NCI-H2196 (cell line): Measurements from ENCODE around the gene P4HA2.
A peak's percentile ranks its signal among the peaks of the same experiment; 100 is the strongest.

Source experiments
- DNase-seq: peaks from one replicate; lab custom pipeline; 2025; ENCODE audit not compliant: unreplicated experiment; lab: John Stamatoyannopoulos, UW

Gene P4HA2

DNA sequence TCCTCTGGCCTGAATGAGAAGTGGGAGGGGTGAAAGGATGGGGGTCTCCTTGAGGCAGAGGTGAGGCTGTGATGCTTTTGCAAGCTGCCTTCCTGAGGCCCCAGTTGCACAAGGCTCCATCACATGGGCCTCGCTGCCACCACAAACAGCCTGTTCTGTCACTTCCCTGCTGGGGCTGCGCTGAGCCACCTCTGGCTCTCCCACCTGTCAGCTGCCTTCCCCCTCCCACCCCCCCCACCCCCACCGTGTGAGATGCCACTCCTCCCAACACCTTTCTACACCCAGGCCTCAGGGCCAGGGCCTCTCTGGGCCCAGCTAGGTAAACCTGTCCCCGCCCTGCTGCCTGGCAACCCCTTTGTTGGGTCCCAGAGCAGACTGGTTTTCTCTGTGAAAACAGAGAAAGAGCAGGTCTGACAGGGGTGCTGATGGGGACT lies 25.4 kb upstream of the P4HA2 start:
- no peak for DNase-seq

DNA sequence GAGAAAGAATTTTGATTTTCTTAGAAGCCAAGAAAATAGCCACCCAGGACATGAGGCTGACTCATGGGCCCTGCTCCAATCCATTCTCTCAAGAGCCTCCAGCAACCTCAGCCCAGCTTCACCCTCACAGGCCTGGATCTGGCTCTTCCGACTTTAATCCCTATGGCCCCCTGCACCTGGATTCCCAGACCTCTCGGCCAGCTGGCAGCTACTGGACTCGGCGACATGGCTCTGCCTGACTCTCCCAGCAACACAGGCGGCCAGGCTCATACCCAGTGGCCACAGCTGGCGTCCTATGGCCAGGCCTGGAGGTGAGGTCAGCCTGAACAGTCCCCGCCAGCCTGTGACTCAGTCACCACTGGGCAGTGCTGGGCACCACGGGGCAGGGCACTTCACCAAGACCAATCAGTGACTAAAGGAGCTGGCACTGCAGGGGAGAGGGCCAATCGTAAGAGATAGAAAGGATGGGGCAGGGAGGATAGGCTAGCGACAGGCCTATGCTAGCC lies 23.6 kb upstream of the P4HA2 start:
- DNase-seq = no peak

DNA sequence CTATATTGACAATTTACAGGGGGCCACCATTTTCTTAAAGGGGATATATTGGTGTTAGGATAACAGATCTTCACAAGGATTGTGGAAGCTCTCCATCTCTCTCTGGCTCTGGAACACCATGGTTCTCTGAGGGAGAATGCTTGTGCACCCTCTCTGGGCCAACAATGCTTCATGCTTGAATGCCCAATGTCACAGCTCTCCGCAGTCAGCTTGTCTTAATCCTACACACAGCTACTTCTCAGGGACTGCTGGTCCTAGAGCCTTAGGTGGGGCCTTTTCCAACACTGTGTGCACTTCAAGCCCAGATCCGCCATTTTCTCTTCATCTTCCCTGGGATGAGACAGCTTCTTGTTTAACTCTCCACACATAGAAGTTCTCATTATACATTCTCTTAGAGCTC lies 22.9 kb upstream of the P4HA2 start:
- no peak for DNase-seq

DNA sequence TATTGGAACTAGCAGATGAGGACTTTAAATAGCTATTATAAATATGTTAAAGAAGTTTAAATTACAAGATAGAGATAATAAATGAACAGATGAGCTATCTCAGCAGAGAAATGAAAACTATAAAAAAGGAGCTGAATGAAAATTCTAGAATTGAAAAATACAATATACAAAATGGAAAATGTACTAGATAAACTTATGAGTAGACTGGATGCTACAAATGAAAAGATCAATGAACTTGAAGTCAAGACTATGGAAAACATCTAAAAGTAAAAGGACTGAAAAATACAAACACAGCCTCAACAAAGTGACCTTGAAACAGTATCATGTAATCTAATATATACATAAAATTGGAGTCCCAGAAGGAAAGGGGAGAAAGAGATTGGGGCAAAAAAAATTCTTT lies 19.2 kb upstream of the P4HA2 start:
- no peak for DNase-seq

DNA sequence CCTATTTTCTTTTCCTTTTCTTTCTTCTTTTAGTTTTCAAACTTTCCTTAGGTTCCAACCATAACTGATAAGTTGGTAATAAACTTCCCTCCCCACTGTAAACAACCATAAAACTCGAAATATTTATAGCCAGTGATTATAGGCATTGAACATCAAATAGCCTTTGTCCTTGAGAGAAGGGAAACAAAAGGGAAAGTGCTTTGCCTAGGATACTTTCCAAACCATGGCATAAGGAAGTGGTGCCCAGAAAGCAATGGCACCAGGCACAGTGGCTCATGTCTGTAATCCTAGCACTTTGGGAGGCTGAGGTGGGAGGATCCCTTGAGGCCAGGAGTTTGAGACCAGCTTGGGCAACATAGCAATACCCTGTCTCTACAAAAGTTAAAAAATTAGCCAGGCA lies 17.9 kb upstream of the P4HA2 start:
- no peak for DNase-seq

DNA sequence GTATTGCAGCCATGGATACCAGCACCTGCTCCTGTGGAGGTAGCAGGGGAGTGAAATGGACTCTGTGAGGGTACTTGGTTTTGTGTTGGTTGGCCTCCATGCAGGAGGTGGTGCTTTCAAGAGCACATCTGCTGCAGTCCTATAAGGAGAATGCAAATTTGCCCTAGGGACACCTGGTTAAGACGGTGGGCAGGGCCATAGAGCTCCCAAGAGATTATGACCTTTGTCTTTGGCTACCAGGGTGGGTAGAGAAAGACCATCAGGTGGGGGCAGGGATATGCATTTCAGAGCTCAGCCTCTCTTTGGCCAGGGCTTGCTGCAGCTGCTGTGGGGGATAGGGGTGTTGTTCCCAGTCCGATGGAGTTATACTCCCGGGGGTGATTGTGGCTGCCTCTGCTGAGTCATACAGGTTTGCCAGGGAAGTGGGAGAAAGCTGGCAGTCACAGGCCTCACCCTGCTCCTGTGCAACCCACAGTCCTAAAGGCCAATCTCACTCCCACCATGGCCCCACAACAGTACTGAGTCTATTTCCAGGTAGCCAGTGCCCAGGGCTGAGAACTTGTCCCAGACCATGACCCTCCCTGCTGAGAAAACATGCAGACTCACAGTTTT lies 15.8 kb upstream of the P4HA2 start:
- DNase-seq = no peak

DNA sequence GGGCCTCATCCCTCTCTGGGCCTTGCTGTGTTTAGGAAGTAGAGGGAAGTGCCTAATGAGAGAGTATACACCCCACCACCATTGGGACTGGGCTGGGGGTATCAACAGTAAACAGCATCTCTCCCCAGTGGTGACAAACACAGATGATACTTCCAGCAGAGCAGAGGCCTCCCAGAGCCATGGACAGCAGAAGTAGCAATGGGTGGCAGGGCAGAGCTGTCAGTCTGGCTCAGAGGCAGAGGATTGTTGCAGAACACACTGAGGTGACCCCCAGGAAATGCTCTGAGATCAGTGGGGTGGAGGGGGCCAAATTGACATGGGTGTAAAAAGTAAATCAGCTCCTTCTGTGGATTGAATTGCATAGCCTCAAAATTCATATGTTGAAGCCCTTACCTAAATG lies 12.1 kb upstream of the P4HA2 start:
- DNase-seq = no peak

DNA sequence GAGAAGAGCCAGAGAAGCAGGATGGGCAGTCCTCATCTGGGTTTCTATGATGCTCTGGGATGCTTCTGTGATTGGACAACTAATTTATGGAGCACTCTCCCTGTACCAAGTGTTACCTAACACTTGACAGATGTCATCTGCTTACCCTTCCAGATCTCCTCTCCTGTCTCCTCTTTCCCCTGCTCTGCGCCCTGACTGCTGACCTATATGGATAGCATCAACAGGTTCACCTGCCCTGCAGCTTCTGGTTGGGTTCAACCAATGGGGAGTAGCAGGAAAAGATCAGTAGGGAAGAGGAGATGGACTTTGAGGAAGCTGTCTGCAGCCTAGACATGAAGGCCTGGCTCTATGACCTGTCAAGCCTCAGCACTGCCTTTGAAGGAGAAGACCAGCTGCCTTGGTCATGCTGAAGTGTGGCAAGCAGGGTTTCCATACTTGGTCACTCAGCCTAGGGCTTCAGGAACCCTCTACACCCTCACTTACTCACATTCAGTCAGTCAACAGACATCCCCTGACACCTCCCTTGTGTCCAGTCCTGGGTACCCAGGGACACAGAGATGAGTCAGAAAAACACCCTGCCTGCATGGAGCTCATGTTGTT lies 11.3 kb upstream of the P4HA2 start:
- no peak for DNase-seq

DNA sequence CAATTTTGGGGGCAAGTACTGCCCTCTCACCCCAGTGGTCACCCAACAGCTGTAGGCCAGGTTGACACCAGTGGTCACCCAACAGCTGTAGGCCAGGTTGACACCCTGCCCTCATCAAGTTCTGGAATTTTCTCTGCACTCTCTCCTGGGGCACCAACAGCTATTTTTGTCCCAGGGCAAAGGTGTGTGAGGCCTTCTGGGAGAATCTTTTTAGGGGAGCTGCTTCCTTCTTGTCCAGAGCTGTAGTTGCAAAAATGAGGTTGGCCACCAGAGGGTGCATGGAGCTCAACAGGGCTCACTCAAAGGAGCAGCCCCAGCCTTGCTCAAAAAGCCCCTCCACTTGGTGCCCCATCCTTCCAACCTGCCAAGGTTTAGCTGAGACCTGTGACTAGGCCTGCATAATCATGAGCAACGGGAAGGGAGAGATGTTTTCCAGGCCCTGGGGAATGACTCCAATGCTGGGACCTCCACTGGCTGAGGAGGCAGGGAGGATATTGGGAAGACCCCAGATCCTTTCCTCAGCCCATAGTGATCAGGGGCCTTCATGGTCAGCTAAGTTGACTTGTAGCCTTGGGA lies 10.6 kb upstream of the P4HA2 start:
- peak; percentile 62 for DNase-seq

DNA sequence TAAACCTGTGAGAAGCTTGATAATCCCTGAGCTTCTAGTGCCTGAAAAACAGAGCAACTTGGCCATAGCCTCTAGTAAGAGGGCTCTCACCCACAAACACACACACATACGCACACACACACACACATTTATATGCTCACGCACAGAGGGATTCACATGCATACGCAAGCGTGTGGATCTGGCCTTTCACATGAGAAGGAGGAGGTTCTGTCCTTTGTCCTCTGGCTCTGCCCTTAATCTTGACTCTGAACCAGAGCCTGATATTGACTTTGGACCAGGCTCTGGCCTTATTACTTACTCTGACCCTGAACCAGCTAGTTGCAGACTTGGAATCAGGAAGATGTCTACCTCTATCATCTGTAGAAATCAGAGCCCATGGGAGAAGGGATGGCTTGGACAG lies 10.0 kb upstream of the P4HA2 start:
- DNase-seq = no peak

DNA sequence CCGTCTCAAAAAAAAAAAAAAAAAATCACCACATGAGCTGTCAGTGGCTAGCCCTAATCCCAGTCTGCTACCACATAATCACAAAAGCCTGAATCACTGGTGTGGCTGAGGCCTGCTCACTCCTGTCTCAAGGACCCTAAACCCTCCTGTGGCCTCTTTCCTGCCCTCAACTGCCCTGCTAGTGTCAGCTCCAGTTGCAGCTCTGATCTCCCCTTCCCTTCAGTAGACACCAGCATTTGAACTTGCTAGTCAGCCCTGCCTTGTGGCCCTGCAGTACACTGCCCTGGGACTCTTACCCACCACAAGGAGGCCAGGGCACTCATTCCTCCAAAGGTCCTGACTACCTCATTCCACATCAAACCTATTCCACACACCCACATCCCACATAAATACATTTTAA lies 9.5 kb upstream of the P4HA2 start:
- DNase-seq = no peak

DNA sequence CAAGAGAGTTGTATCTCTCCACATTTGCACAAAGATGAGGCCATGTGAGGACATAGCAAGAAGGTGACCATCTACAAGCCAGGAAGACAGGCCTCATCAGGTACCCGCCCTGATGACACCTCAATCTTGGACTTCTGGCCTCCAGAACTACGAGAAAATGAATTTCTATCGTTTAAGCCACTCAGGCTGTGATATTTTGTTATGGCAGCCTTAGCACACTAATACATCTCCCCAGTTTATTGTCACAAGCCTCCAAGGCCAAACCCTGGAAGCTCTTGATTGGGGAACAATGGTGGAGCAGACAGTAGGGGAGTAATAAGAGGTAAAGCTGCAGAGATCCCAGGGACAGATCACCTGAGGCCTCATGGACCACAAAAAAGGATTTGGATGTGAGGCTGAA lies 7.7 kb upstream of the P4HA2 start:
- no peak for DNase-seq

DNA sequence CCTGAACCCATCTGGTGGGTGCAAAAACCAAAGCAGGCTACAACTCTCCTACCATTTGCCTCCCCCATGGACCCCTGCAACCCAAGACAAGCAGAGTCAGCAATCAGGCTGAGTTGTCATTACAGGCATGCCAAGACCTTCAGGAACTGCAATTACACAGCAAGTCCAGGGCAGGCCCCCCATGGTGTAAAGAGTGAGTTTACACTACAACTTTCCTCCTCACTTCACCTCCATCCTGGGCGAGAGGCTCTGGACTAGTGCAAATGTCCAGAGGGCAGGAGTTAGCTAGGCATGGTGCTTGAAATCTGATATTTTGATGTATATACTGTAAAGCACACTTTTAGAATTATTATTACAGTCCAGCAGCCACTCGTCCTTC lies 7.0 kb upstream of the P4HA2 start:
- no peak for DNase-seq

DNA sequence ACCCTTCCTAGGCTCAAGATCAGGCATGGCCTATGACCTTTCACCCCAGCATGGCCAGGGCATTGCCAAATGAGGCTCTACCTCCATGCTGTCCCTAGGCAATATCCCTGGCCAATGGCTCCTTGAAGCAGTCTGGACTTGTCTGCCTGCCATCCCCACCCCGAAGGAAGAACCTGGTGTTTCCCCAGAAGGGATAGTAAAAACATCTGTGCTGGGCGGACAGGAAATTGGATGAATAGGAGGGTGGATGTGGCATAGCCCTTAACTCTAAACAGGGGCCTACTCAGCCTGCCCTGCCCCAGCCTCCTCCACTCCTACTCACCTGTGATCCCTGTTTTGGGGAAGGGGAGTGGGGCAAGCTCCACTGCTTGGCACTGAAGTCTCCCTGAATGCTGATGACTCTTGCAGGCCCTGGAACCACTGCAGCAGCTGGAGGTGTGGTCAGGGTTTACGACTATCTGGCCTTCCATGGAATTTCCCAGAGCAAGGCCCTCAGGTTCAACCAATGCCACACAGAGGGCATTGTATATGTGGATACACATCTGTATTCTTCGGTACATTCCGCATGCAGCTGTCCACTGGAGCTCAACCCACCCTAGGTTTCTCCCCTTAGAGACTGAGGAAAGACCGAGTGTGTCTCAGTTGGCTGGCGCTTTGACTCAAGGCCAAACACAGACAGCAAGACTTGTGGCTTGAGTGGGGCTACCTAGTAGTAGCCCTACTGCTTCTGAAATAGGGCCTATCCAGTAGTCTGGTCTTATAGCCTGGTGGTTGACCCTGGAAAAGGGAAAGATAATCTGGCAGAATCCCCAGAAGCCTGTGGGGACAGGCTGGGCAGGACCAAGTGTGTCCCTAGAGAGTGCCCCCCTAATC lies 6.4 kb upstream of the P4HA2 start:
- no peak for DNase-seq

DNA sequence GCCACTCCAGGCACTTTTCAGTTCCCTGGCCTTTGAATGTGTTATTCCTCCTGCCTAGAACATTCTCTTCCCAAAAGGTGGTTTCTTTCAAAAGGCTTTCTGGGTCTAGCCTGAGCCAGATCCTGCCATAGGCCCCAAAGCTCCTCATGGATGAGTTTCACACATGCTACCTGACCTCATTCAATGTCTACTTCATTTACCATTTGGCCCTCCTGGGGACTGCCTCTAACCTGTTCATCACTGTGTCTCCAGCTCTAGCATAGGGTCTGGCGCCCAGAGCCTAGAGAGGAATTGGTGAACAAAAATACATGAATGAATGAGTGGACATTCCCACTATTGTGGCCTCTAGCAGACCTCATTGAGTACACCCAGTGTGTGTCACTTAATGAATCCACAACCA lies 5.4 kb upstream of the P4HA2 start:
- DNase-seq = no peak

DNA sequence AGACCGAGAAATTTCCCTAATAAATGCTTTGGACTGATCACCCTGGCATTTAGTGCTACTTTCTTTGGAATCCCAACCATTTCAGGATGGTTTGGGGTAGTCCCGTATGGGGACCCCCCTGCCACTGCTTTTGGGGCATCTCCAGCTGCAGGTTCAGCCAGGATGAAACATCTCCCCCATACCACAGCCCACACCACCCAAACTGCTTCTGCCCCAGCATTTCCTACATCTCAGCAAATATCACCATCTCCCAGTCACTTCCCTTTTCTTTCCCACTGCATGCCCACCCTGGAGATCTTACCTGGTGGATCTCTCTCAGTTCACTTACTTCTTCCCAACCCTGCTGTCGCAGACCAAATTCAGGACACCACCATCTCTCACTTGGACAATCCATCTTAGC lies 4.8 kb upstream of the P4HA2 start:
- DNase-seq = no peak

DNA sequence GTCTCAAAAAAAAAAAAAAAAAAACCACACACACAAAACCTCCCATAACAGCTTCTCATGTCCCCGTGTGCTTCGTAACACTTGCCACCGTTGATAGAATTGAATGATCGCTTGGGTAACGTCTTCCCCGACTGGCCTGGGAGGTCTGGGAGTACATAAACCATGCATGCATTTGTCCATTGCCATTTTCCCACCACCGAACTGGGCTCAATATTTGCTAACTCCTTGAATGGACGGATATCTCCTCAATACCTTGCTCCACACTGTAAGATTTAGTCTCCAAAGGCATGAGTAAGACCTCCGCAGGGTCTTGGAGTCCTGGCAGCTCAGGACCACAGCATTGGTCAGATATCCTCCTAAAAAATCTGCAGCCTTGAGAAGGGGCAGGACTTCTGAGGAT lies 3.2 kb upstream of the P4HA2 start:
- DNase-seq = no peak

DNA sequence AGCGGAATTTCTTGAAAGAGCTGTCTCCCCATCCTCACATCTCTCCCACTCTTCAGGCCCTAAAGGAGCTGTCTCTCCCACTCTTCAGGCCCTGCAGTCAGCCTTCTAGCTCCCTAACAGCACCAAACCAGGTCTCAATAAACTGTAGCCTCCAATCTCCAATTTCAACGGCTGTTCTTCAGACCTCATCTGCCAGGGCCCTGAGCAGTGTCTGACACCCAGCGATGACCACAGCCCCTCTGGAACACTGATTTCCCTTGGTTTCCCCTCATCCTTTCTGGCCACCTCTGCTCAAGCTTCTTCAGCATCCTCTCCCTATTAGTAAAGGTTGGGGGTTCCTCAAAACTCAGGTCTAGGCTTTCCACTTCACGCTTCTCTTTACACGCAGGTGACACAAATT lies 1.6 kb upstream of the P4HA2 start:
- DNase-seq = no peak

DNA sequence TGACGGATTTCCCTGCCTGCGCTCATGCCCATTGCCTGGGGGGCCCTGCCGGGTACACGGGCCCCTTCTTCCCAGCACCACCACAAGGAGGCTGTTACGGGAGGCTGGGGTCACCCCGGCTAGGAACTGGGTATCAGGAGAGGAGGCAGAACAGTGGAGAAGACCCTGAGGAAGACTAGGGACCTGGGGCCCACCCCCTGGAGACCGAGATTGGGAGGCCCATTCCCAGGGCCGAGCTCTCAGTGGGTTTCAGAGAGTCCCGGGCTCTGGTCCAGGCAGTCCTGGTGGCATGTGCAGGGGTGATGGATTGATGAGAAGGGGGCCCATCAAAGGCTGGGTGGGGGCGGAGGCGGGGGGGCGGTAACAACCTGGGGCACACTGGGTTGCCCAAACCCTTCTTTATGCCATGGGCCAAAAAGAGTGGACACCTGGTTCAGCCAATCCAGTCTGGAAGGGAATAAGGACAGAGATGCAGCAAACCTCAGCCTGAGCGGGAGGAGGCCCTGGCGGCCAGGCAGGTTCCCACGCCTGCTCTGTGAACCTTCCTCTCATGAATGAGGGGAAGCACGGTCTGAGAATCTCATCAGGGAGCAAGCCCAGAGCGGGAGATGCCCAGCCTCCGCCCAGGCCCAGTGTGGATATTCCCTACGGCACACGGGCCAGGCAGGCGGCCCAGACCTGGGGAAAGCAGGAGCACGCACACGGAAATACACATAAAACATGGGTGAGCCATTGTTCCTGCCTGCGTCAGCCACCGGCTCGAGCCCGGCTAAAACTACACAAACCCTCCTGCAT lies 785 bp upstream of the P4HA2 start:
- no peak for DNase-seq

DNA sequence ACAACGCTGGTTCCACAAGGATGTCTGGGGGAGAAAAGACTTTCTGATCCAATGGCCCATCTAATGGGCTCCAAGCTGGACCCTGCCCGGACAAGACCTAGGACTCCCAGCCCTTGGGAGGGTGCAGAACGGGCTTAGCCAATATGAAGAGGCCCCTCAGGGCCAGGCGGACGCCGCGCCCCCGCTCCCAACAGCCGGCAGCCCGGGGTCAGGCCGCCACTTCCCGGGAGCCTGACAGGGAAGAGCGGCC lies 493 bp downstream of the P4HA2 start:
- no peak for DNase-seq

DNA sequence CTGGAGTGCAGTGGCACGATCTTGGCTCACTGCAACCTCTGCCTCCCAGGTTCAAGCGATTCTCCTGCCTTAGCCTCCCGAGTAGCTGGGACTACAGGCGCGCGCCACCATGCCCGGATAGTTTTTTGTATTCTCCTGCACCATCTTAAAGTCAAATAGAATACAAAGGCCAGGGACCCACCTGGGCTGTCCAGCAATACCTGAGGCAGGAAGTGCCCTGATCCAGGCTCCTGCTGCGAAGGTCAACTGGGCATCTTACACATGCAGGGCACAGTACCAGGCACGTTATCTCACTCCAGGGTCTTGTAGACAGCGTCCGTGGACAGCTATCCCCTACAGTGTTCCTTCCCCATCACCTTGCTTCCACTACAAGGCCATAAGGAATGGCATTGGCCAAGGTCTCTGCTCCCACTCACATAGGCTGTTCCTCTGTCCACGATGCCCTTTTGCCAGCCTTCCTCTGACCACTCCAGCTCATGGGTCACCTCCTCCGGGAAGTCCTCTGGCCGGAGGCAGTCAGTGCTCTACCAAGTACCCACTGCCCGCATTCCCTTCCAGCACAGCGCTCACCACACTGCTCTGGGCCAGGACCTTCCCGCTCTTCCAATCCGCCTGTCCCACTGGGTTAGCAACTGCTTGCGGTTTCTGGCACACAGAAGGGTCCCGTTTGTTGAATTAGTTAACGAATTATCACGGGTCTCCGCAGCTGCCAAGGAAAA lies 978 bp downstream of the P4HA2 start:
- DNase-seq = no peak
